Activated CD8-positive, alpha-beta memory T cell treated with anti-CD3 and anti-CD28 coated beads, Interleukin-2, amount 50 U/mL, for 1 hour (primary cell): ENCODE measurements around the gene MMEL1.
"Not testable (repeated sequence)": the region's sequence is repeated elsewhere in the genome, so short reads cannot be mapped to it uniquely, and the experiment has no call there.

Experiments
- DNase-seq: peaks from one replicate; pipeline ENCODE4 v3.0.0-alpha.2; 2020; ENCODE audit errors: extremely low read depth

MMEL1 gene

GRCh38 chr1:2557482-2558400 is 75.1 kb downstream of the MMEL1 start:
- DNase-seq, result no peak

GRCh38 chr1:2556678-2557481 is 75.9 kb downstream of the MMEL1 start:
- no peak for DNase-seq

- no peak for DNase-seq
Measured at GRCh38 chr1:2556277-2556677, 76.5 kb downstream of the MMEL1 start, which contains the start of gene TNFRSF14. TNFRSF14 (plus strand) TSS chr1:2556371; CDS start chr1:2556665, 294 bp downstream.

GRCh38 chr1:2555634-2556276 is 77.1 kb downstream of the MMEL1 start:
- DNase-seq, result no peak

GRCh38 chr1:2554621-2555387 is 78.0 kb downstream of the MMEL1 start:
- DNase-seq, result no peak

- no peak for DNase-seq
Measured at GRCh38 chr1:2553871-2554620, 78.8 kb downstream of the MMEL1 start.

GRCh38 chr1:2553076-2553475 is 79.7 kb downstream of the MMEL1 start:
- not testable (repeated sequence) for DNase-seq

GRCh38 chr1:2552189-2552588 is 80.6 kb downstream of the MMEL1 start:
- no peak for DNase-seq

GRCh38 chr1:2551544-2551943 is 81.3 kb downstream of the MMEL1 start:
- not testable (repeated sequence) for DNase-seq

- DNase-seq, result not testable (repeated sequence)
Measured at GRCh38 chr1:2550309-2550861, 82.4 kb downstream of the MMEL1 start.

GRCh38 chr1:2549367-2550029 is 83.3 kb downstream of the MMEL1 start:
- DNase-seq, result not testable (repeated sequence)

GRCh38 chr1:2548068-2548589 is 84.7 kb downstream of the MMEL1 start:
- peak; percentile 61 for DNase-seq

GRCh38 chr1:2547210-2548067 is 85.4 kb downstream of the MMEL1 start:
- DNase-seq, result no peak

GRCh38 chr1:2546515-2547209 is 86.2 kb downstream of the MMEL1 start:
- no peak for DNase-seq

- peak; percentile 78 for DNase-seq
Measured at GRCh38 chr1:2545754-2546514, 86.9 kb downstream of the MMEL1 start.

- DNase-seq, result no peak
Measured at GRCh38 chr1:2544875-2545640, 87.8 kb downstream of the MMEL1 start.
